OCI-LY1 (cell line): Measurements from ENCODE around the gene ATP8B3.

ENCODE experiments used
- EZH2 ChIP-seq: fragments of 200-600 bp; sonication (generic), shearing (Covaris generic); IDR thresholded peaks from 2 replicates; pipeline ENCODE4 v1.8.0; 2017; ENCODE audit warnings: borderline replicate concordance, mixed run types, mild to moderate bottlenecking, antibody characterized with exemption, low read length, moderate library complexity, mixed read lengths
- TF ChIP-seq, protein P1 (sequence below): fragments of 200-600 bp; sonication (generic), shearing (Covaris generic); IDR thresholded peaks from 2 replicates; pipeline ENCODE4 v1.5.1; 2017; ENCODE audit warnings: mild to moderate bottlenecking, antibody characterized with exemption, low read length, moderate library complexity, mixed read lengths

GRCh38 chr19:1809678-1810077, 2.4 kb downstream of the ATP8B3 start:
- TF ChIP-seq, protein P1, sequence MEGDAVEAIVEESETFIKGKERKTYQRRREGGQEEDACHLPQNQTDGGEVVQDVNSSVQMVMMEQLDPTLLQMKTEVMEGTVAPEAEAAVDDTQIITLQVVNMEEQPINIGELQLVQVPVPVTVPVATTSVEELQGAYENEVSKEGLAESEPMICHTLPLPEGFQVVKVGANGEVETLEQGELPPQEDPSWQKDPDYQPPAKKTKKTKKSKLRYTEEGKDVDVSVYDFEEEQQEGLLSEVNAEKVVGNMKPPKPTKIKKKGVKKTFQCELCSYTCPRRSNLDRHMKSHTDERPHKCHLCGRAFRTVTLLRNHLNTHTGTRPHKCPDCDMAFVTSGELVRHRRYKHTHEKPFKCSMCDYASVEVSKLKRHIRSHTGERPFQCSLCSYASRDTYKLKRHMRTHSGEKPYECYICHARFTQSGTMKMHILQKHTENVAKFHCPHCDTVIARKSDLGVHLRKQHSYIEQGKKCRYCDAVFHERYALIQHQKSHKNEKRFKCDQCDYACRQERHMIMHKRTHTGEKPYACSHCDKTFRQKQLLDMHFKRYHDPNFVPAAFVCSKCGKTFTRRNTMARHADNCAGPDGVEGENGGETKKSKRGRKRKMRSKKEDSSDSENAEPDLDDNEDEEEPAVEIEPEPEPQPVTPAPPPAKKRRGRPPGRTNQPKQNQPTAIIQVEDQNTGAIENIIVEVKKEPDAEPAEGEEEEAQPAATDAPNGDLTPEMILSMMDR: no peak
- TF ChIP-seq EZH2: no peak
